ENCODE measurements around the gene TERT.

TERT gene

DNA sequence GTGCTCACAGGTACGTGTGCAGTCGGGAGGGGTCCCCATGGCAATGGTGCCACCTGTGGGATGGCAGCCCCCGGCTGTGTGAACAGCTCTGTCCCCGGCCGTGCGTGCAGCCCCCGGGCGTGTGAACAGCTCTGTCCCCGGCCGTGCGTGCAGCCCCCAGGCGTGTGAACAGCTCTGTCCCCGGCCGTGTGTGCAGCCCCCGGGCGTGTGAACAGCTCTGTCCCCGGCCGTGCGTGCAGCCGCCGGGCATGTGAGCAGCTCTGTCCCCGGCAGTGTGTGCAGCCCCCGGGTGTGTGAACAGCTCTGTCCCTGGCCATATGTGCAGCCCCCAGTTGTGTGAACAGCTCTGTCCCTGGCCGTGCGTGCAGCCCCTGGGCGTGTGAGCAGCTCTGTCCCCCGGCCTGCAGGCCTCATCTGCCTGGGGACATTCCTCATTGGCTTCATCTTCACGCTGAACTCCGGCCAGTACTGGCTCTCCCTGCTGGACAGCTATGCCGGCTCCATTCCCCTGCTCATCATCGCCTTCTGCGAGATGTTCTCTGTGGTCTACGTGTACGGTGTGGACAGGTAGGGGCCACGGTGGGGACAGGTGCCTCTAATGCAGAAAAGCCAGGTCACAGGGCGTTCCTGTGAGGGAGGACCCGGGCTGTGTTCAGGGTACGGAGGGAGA is 75.6 kb downstream of the TERT start:
- no peak for DNase-seq (ENCODE audit: low read depth in 2 of 2)

GRCh38 chr5:1218351-1219080 is 76.4 kb downstream of the TERT start:
- DNase-seq (ENCODE audit: low read depth in 2 of 2) = no peak

GRCh38 chr5:1217596-1218206 is 77.2 kb downstream of the TERT start:
- no peak for DNase-seq (ENCODE audit: low read depth in 2 of 2)

DNA sequence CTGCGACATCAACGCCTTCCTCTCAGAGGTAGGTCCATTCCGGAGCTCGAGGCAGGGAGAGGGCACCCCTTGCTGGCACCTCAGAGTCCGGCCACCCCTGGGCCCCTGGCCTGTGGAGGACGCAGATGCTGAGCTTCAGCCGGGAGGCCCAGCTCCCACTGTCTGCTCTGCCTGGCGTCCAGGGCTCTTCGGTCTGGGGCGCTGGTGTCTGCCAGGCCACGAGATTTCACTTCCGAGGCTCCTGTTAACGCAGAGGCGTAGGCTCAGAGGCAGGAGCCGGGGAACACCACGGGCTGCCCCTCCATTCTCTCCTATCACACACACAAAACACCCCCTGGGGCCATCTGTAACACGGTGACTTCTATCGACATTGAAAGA is 78.0 kb downstream of the TERT start:
- no peak for DNase-seq (ENCODE audit: low read depth in 2 of 2)

- no peak for DNase-seq (ENCODE audit: low read depth in 2 of 2)
Observed at GRCh38 chr5:1216211-1216917, 78.5 kb downstream of the TERT start.

- DNase-seq (ENCODE audit: low read depth in 2 of 2) = no peak
Observed at GRCh38 chr5:1215320-1216096, 79.4 kb downstream of the TERT start.

DNA sequence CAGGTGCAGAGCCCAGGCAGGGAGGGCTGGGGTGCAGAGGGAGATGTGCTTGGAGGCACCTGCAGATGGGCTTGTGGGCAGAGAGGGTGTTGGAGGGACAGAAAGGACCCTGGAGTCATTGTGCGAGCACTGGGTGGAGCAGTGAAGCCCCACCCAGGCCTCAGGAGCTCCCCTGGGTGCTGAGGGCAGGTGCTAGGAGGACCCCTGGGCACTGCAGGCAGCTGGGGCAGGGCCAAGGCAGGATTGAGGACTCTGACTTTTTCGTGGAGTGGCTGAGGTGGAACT is 80.0 kb downstream of the TERT start:
- DNase-seq (ENCODE audit: low read depth in 2 of 2) = no peak

GRCh38 chr5:1214163-1214935 is 80.5 kb downstream of the TERT start:
- no peak for DNase-seq (ENCODE audit: low read depth in 2 of 2)

GRCh38 chr5:1213508-1214162 is 81.2 kb downstream of the TERT start:
- no peak for DNase-seq (ENCODE audit: low read depth in 2 of 2)

DNA sequence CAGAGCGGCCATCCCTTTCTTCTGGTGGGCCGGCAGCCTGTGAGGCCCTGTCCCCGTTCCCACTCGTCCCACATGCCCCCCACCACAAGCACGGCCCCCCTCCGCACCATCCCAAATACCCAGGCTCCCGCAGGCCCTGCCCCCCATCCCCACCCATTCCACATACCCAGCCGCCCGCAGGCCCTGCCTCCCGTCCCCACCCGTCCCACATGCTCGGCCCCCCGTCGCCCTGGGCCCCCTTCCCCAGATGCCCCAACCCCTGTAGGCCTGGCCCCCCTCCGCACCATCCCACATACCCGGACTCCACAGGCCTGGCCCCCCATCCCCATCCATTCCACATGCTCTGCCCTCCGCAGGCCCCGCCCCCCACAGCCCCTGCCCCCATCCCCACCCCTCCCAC is 82.0 kb downstream of the TERT start:
- DNase-seq (ENCODE audit: low read depth in 2 of 2) = no peak

GRCh38 chr5:1212271-1212670 is 82.6 kb downstream of the TERT start:
- DNase-seq (ENCODE audit: low read depth in 2 of 2) = no peak

DNA sequence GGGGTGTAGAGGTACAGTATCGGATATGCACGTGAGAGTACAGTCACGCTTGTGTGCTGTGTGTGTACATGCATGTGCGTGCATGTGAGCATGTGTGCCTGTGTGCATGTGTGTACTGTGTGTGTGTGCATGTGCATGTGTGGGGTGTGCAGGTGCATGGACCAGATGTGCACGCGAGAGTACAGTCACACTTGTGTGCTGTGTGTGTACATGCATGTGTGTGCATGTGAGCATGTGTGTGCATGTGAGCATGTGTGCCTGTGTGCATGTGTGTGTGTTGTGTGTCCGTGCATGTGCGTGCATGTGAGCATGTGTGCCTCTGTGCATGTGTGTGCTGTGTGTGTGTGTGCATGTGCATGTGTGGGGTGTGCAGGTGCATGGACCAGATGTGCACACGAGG is 83.2 kb downstream of the TERT start:
- DNase-seq (ENCODE audit: low read depth in 2 of 2) = no peak

DNA sequence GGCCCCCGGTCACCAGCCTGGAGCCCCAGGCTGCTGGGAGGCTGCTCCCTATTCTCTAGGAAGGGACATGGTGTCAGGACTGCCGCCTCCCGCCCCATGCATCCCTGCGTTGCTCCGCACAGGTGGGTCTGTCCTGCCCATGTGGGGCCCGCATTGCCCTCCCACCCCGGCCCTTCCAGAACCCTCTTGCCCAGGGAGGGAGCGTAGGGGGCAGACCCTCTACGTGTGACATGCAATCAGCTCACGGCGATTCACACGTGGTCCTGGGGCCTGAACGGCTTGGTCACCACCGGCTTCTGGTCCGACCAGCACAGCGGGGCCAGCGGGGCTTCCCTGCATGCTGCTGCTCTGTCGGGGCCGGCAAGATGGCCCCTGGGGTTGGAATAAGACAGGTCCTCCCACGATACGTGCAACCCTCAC is 84.0 kb downstream of the TERT start:
- DNase-seq (ENCODE audit: low read depth in 2 of 2) = no peak

GRCh38 chr5:1209896-1210776 is 84.7 kb downstream of the TERT start:
- DNase-seq (ENCODE audit: low read depth in 2 of 2) = no peak

GRCh38 chr5:1209489-1209852 is 85.4 kb downstream of the TERT start:
- DNase-seq (ENCODE audit: low read depth in 2 of 2) = no peak

DNA sequence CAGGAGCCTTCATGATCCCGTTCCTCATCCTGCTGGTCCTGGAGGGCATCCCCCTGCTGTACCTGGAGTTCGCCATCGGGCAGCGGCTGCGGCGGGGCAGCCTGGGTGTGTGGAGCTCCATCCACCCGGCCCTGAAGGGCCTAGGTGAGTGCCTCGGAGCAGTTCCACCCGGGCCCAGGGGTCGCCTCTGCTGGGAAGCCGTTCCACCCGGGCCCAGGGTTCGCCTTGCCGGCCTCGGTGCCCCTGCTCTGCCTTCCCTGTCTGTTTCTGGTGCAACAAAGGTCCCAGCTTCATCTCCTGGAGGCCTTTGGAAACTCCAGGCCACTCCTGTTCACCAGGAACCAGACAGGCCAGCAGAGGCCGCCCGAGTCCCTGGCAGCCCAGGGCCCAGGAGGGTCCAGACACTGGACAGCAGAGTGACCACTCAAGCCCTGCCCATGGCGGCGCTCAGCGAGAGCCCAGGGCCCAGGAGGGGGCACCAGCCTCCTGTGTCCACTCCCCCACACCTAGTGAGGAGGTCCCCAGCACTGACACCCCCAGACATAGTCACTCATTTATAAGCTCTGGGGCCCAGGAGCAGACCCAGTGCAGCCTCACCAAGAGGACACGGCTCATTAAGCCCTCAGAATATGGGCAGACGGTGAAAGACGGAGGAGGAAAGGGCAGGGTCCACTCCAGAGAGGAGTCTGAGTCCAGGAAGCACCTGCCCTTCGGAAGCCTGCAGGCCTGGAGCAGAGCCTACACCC is 86.0 kb downstream of the TERT start:
- no peak for DNase-seq (ENCODE audit: low read depth in 2 of 2)

GRCh38 chr5:1208221-1208742 is 86.6 kb downstream of the TERT start:
- no peak for DNase-seq (ENCODE audit: low read depth in 2 of 2)

GRCh38 chr5:1207555-1207954 is 87.3 kb downstream of the TERT start:
- no peak for DNase-seq (ENCODE audit: low read depth in 2 of 2)

Measured in fibroblast of skin of left quadriceps (primary cell).